Measurements from ENCODE around the gene GRID2IP. TPM values are rescaled to one million over a fixed set of nuclear protein-coding genes. Genes with fewer than 3 reads are reported as not detected.

The GRID2IP gene
- total RNA-seq, 1 donor from 2014 or later: 0.43 TPM

DNA sequence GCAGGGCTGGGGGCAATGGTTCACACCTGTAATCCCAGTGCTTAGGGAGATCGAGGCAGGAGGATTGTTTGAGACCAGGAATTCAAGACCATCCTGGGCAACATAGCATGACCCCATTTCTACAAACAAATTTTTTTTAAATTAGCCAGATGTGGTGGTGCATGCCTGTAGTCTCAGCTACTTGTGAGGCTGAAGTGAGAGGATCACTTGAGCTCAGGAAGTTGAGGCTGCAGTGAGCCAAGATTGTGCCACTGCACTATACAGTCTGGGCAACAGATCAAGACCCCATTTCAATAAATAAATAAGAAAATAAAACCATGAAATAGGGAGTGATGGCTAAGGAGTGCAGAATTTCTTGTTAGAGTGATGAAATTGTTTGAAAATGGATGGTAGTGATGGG, 8.9 kb downstream of the GRID2IP start:
- H3K4me3 Mint-ChIP-seq: no peak overlapping the region
- H3K9me3 Mint-ChIP-seq: no peaks in the 10 kb centered on the region
- peaks cover 27% of the 10 kb centered on the region for H3K27me3 Mint-ChIP-seq
- DNase-seq (ENCODE audit: extremely low spot score, unreplicated experiment): no peak
- H3K27ac Mint-ChIP-seq: no peak overlapping the region
- no peaks in the 10 kb centered on the region for H3K36me3 Mint-ChIP-seq
- TF ChIP-seq, protein P1, sequence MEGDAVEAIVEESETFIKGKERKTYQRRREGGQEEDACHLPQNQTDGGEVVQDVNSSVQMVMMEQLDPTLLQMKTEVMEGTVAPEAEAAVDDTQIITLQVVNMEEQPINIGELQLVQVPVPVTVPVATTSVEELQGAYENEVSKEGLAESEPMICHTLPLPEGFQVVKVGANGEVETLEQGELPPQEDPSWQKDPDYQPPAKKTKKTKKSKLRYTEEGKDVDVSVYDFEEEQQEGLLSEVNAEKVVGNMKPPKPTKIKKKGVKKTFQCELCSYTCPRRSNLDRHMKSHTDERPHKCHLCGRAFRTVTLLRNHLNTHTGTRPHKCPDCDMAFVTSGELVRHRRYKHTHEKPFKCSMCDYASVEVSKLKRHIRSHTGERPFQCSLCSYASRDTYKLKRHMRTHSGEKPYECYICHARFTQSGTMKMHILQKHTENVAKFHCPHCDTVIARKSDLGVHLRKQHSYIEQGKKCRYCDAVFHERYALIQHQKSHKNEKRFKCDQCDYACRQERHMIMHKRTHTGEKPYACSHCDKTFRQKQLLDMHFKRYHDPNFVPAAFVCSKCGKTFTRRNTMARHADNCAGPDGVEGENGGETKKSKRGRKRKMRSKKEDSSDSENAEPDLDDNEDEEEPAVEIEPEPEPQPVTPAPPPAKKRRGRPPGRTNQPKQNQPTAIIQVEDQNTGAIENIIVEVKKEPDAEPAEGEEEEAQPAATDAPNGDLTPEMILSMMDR (conservative IDR thresholded peaks at IDR 0.05): no peak
- H3K4me1 Mint-ChIP-seq (ENCODE audit: unreplicated experiment): no peaks in the 10 kb centered on the region

DNA sequence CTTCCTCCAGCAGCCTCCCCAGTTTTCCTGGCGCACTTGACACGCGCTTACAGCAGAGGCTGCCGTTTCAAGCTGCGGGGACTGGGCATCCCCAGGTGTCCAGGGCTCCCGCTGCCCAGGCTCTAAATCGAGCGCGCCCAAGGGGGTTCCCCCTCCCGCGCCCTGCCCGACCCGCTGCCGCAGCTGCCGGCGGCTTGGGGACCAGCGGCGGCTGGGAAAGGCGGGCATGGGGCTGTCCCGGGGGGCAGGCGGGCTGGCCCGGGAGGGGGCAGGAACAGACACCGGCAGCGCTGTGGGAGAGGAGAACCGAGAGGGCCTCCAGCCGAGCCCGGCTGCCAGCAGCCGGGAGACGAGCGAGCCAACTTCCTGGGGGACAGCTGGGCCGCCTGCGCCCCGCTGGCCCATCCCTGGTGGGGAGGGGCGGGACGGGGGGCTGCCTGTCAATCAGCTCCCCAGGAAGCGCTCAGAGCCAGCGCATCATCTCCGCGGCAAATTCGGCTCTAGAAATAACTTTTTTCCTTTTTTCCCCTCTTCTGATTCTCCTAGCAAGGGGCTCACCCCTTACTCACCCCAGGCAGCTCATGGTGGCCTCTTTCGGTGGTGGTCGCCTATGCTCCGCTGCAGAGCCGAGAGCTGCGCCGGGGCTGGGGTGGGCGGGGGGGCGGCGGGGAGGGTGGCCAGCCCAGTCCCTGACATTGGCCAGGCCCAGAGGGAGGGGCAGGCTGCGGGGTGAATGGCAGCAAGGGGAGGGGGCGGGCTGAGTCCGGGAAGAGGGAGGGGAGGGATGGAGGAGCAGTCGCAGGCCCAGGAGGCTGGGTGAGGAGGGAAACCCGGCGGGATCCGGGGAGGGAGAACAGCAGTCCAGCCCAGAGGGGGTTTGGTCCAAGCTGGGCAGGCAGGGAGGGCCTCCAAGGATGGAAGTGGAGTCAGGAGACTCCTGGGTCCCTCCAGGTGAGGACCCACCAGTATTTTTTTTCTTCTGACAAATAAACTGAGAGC, 14.7 kb downstream of the GRID2IP start:
- Mint-ChIP-seq H3K4me1 (ENCODE audit: unreplicated experiment) (no peaks in the 10 kb centered on the region), H3K9me3 (no peaks in the 10 kb centered on the region), H3K36me3 (no peaks in the 10 kb centered on the region), H3K27ac (no peak overlapping the region), H3K4me3 (no peak overlapping the region), H3K27me3 (peaks cover 64% of the 10 kb centered on the region)
- TF ChIP-seq, protein P1 (conservative IDR thresholded peaks at IDR 0.05): no peak
- DNase-seq (ENCODE audit: extremely low spot score, unreplicated experiment): no peak

DNA sequence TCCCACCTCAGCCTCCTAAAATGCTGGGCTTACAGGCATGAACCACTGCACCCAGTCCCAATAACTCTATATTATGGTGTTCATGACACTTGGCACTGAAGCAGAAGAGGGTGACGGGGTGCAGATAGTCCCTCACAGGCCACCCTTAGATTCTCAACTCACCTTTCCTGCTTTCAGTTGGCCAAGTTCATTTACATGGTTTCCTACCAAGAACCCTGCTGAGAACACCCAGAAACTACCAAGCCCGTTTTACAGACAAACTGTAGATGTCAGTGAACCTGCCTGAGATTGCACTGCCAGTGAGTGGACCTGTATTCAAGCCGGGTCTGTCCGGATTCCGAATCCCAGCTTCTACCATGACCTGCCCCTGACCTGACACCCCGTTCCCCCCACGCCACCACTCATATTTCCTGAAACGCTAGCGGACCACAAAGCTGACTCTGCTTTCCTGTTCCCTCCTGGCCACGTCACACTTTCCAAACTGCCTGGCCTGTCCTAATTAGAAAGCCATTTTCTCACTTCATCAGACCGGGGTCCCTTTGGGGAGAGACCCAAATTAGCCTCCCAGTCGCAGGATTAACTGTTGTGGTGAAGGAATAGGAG, 17.3 kb downstream of the GRID2IP start:
- peak overlapping the region; percentile 14 for H3K4me3 Mint-ChIP-seq
- no peak overlapping the region for H3K27ac Mint-ChIP-seq

DNA sequence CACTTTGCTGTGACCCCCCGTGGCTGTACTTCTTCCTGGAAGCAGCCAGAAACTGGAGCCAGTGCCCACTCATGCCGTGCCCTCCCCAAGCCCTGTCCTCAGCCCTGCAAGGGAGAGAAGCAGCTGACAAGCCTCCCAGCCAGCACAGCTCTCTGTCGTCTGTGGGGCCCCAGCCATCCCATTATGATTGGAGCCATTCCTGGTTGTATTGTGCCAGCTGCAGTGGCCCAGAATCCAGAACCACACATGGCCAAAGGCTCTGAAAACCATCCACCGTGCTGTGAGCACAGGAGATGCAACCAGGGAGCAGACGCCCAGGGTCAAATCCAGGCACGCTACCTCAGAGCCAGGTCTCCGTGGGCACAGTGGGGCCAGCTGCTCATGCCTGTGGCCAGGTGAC, 18.7 kb downstream of the GRID2IP start:
- H3K27me3 Mint-ChIP-seq: peaks cover 84% of the 10 kb centered on the region
- H3K9me3 Mint-ChIP-seq: no peaks in the 10 kb centered on the region
- no peak for DNase-seq (ENCODE audit: extremely low spot score, unreplicated experiment)
- no peaks in the 10 kb centered on the region for H3K36me3 Mint-ChIP-seq
- TF ChIP-seq, protein P1 (conservative IDR thresholded peaks at IDR 0.05): no peak
- H3K4me1 Mint-ChIP-seq (ENCODE audit: unreplicated experiment): no peaks in the 10 kb centered on the region
- no peak overlapping the region for H3K27ac Mint-ChIP-seq
- H3K4me3 Mint-ChIP-seq: no peak overlapping the region

More for the DNA sequence above, 17.3 kb downstream of the GRID2IP start:
- no peak for DNase-seq (ENCODE audit: extremely low spot score, unreplicated experiment)
- Mint-ChIP-seq H3K4me1 (ENCODE audit: unreplicated experiment) (no peaks in the 10 kb centered on the region), H3K36me3 (no peaks in the 10 kb centered on the region), H3K9me3 (no peaks in the 10 kb centered on the region), H3K27me3 (peaks cover 84% of the 10 kb centered on the region)
- TF ChIP-seq, protein P1 (conservative IDR thresholded peaks at IDR 0.05): no peak

DNA sequence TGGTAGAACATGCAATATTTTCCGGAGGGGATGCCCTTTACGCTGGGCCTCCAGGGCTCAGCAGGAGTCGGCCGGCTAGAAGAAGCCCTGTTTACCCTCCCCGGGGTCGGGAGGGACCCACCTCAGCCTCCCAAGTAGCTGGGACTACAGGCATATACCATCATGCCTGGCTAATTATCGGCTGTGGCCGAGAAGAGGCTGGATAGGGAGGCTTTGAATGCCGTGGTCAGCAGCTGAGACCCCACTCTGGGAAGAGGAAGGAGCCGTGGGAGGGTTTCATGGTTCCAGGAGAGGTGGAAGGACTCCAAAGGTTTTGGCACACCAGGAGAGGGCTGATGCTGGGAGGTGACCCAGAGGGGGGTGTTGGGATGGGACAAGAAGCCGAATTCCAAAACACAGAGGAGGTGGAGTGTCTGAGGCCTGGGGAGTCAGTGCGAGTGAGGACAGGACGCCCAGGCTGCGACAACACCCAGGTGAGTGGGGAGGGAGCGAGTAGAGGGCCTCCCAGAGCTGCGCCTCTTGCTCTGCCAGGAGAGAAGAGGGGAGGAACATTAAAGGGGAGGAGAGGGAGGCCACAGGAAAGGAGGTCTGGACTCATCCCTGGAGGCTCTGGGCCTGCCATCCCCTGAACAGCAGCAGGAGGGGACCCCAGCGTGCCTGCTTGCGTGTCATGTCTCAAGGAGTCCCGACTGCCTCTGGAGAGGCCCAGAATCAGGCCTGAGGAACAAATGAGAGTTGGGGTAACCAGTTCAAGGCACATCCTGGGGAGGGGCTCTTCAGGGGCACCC, 19.6 kb downstream of the GRID2IP start:
- no peak for DNase-seq (ENCODE audit: extremely low spot score, unreplicated experiment)
- H3K36me3 Mint-ChIP-seq: no peaks in the 10 kb centered on the region
- no peaks in the 10 kb centered on the region for H3K4me1 Mint-ChIP-seq (ENCODE audit: unreplicated experiment)
- TF ChIP-seq, protein P1 (conservative IDR thresholded peaks at IDR 0.05): no peak
- no peak overlapping the region for H3K27ac Mint-ChIP-seq
- H3K27me3 Mint-ChIP-seq: peaks cover 88% of the 10 kb centered on the region
- peak overlapping the region; percentile 77 for H3K4me3 Mint-ChIP-seq
- no peaks in the 10 kb centered on the region for H3K9me3 Mint-ChIP-seq

Measured in type B pancreatic cell (in vitro differentiated cells).